Cerebellar cortex (tissue), 1 donor: ENCODE measurements around the gene FIBCD1.

ENCODE experiments used
- DNase-seq: peaks from one replicate; pipeline ENCODE4 v3.0.0-alpha.2; 2015; ENCODE audit warnings: low spot score

FIBCD1 gene

GRCh38 chr9:130857864-130858738 is 80.9 kb downstream of the FIBCD1 start:
- DNase-seq, result peak; percentile 69

- DNase-seq, result no peak
These were observed 82.6 kb downstream of the FIBCD1 start for GRCh38 chr9:130856474-130856873.

- no peak for DNase-seq
These were observed 84.2 kb downstream of the FIBCD1 start for GRCh38 chr9:130854835-130855234.

GRCh38 chr9:130854092-130854491 is 85.0 kb downstream of the FIBCD1 start:
- DNase-seq, result no peak

- DNase-seq, result no peak
These were observed 86.2 kb downstream of the FIBCD1 start for GRCh38 chr9:130852801-130853200.
